OCI-LY7 (cell line): Measurements from ENCODE around the gene ROBO1. TPM values are rescaled to one million over a fixed set of nuclear protein-coding genes. Genes with fewer than 3 reads are reported as not detected.

Experiments used
- BruUV-seq: library from RNA; stranded (reverse); fragments of 400-500 nt; replicated peaks from 2 replicates; lab custom pipeline; 2021; lab: Mats Ljungman, UMichigan
- CTCF ChIA-PET: fragments of 300-600 bp; sonication (Branson Sonifier 250); formaldehyde crosslinking; loops from one replicate; lab custom pipeline; 2022; ENCODE audit warnings: antibody characterized with exemption; ENCODE audit not compliant: unreplicated experiment; lab: Charles Lee
- POLR2A ChIA-PET: fragments of 300-600 bp; sonication (Branson Sonifier 250); formaldehyde crosslinking; loops from one replicate; lab custom pipeline; 2022; ENCODE audit warnings: antibody characterized with exemption; lab: Charles Lee
- DNase-seq: peaks from one replicate; pipeline ENCODE4 v3.0.0-alpha.2; 2015; ENCODE audit warnings: low spot score
- H2AFZ ChIP-seq: fragments of 200-600 bp; sonication (generic), shearing (Covaris generic); 2 replicates; pipeline ENCODE4 v1.6.1; 2014; ENCODE audit warnings: mild to moderate bottlenecking, antibody characterized with exemption, low read length, moderate library complexity
- H3K27ac ChIP-seq: fragments of 200-600 bp; sonication (generic); 2 replicates; pipeline ENCODE4 v1.5.1; 2014; ENCODE audit warnings: mixed run types, low read depth, mild to moderate bottlenecking, moderate library complexity, low read length, inconsistent platforms; ENCODE audit not compliant: poor library complexity, severe bottlenecking
- H3K36me3 ChIP-seq: fragments of 200-600 bp; sonication (generic); 2 replicates; pipeline ENCODE4 v1.6.1; 2014; ENCODE audit warnings: mild to moderate bottlenecking, antibody characterized with exemption, low read length, moderate library complexity, mixed read lengths; ENCODE audit not compliant: insufficient read depth
- H3K4me1 ChIP-seq: fragments of 200-600 bp; sonication (generic); 2 replicates; pipeline ENCODE4 v1.5.1; 2014; ENCODE audit warnings: mild to moderate bottlenecking, low read length; ENCODE audit not compliant: insufficient read depth, poor library complexity, severe bottlenecking
- H3K4me2 ChIP-seq: fragments of 200-600 bp; sonication (generic); 2 replicates; pipeline ENCODE4 v1.6.1; 2014; ENCODE audit warnings: mild to moderate bottlenecking, low read length
- H3K4me3 ChIP-seq: fragments of 200-600 bp; sonication (generic); 2 replicates; pipeline ENCODE4 v1.5.1; 2014; ENCODE audit warnings: mild to moderate bottlenecking, low read depth, low read length; ENCODE audit not compliant: poor library complexity, severe bottlenecking
- H3K79me2 ChIP-seq: fragments of 200-600 bp; sonication (generic); 2 replicates; pipeline ENCODE4 v1.6.1; 2016; ENCODE audit warnings: low read depth, mild to moderate bottlenecking, low read length, moderate library complexity, mixed read lengths; ENCODE audit not compliant: insufficient read depth
- H3K9me2 ChIP-seq: fragments of 200-600 bp; sonication (generic); 2 replicates; pipeline ENCODE4 v1.6.1; 2016; ENCODE audit warnings: mild to moderate bottlenecking, low read length, mixed read lengths; ENCODE audit not compliant: insufficient read depth
- H3K9me3 ChIP-seq: fragments of 200-600 bp; sonication (generic); 2 replicates; pipeline ENCODE4 v1.6.1; 2014; ENCODE audit warnings: mild to moderate bottlenecking, mixed run types, low read length, mixed read lengths
- H4K20me1 ChIP-seq: fragments of 200-600 bp; sonication (generic); 2 replicates; pipeline ENCODE4 v1.6.1; 2014; ENCODE audit warnings: mild to moderate bottlenecking, antibody characterized with exemption, low read length, moderate library complexity, mixed read lengths; ENCODE audit not compliant: insufficient read depth
- EZH2phosphoT487 ChIP-seq: fragments of 200-600 bp; sonication (generic); IDR thresholded peaks from 2 replicates; pipeline ENCODE4 v1.6.1; 2018; ENCODE audit warnings: low read depth, borderline replicate concordance, mild to moderate bottlenecking, mixed run types, antibody characterized with exemption, low read length, moderate library complexity, mixed read lengths
- intact Hi-C: fragments of 100-400 bp; cut with micrococcal nuclease; formaldehyde crosslinking; loops from one replicate; pipeline ENCODE4 v1.10.0; 2022; ENCODE audit not compliant: unreplicated experiment
- total RNA-seq, 2 experiments: library from RNA; depleted of rRNA in 1 of 2; stranded (reverse); fragments of >200 nt in 1 of 2; shearing (Covaris generic) in 1 of 2; gene quantifications; 2 replicates each; pipeline ENCODE4 v1.2.3, GENCODE V29; 2014 to 2022
- TF ChIP-seq, protein P1 (sequence below): fragments of 200-600 bp; sonication (generic); conservative IDR thresholded peaks from 2 replicates; pipeline ENCODE4 v1.5.1; 2014; ENCODE audit warnings: mild to moderate bottlenecking, antibody characterized with exemption, low read length, moderate library complexity, mixed read lengths

The ROBO1 gene
- total RNA-seq, 2 experiments from 2014 or later, result not detected

DNA sequence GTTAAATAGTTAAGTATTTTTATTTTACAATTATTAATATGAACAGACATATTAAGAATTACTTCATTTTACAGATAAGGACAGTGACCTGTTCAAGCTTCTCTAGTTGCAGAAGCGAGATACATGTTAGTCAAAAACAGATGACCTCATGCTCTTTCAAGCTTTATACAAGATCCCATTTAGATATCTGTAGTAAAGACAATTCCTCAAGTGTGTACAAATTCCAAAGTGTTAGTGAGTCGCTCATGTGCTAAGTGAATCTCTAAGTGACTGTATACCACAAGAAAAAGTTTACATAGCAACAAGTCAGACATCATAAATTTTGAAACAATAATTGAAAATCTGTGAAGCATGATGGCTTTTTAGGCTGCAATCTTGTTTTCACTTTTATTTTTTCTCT is 293.8 kb downstream of the ROBO1 start:
- Histone ChIP-seq H3K9me2 (no peaks in the 10 kb centered on the region), H3K27ac (no peak overlapping the region), H3K4me1 (no peaks in the 10 kb centered on the region), H3K36me3 (no peaks in the 10 kb centered on the region), H4K20me1 (no peaks in the 10 kb centered on the region), H3K4me2 (no peak overlapping the region), H3K79me2 (no peaks in the 10 kb centered on the region), H3K4me3 (no peak overlapping the region), H3K9me3 (no peaks in the 10 kb centered on the region), H2AFZ (no peak overlapping the region)
- ChIA-PET POLR2A (no interaction called here), CTCF (no interaction called here)
- intact Hi-C loops, result no loop called here
- no peak for TF ChIP-seq EZH2phosphoT487
- DNase-seq, result no peak
- BruUV-seq, result no TSS peak

DNA sequence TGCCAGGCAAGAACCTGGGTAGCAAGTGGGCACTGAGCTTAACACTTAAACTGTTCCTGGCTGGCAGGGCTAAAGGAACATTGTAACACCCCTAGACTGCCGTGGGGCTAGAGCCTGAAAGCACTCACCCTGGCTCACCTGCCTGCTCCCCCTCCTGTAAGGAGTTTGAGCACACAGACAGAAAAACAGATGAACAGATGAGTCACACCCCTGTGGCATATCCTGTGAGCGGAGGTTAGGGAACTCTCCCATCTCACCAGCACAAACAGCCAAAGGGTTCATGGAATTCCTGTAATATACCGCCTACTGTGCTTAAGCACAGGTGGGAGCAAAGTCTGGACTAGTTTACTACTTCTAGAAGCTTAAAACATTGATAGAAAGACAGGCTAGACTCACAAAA is 300.1 kb downstream of the ROBO1 start:
- Histone ChIP-seq H2AFZ (no peak overlapping the region), H3K79me2 (no peaks in the 10 kb centered on the region), H3K9me3 (no peaks in the 10 kb centered on the region), H3K9me2 (no peaks in the 10 kb centered on the region), H3K4me2 (no peak overlapping the region), H3K4me1 (no peaks in the 10 kb centered on the region), H3K27ac (no peak overlapping the region), H3K36me3 (no peaks in the 10 kb centered on the region), H3K4me3 (no peak overlapping the region), H4K20me1 (no peaks in the 10 kb centered on the region)
- ChIA-PET CTCF (no interaction called here), POLR2A (no interaction called here)
- no TSS peak for BruUV-seq
- intact Hi-C loops, result no loop called here
- TF ChIP-seq EZH2phosphoT487, result no peak
- TF ChIP-seq, protein P1, sequence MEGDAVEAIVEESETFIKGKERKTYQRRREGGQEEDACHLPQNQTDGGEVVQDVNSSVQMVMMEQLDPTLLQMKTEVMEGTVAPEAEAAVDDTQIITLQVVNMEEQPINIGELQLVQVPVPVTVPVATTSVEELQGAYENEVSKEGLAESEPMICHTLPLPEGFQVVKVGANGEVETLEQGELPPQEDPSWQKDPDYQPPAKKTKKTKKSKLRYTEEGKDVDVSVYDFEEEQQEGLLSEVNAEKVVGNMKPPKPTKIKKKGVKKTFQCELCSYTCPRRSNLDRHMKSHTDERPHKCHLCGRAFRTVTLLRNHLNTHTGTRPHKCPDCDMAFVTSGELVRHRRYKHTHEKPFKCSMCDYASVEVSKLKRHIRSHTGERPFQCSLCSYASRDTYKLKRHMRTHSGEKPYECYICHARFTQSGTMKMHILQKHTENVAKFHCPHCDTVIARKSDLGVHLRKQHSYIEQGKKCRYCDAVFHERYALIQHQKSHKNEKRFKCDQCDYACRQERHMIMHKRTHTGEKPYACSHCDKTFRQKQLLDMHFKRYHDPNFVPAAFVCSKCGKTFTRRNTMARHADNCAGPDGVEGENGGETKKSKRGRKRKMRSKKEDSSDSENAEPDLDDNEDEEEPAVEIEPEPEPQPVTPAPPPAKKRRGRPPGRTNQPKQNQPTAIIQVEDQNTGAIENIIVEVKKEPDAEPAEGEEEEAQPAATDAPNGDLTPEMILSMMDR, result no peak
- DNase-seq, result no peak

DNA sequence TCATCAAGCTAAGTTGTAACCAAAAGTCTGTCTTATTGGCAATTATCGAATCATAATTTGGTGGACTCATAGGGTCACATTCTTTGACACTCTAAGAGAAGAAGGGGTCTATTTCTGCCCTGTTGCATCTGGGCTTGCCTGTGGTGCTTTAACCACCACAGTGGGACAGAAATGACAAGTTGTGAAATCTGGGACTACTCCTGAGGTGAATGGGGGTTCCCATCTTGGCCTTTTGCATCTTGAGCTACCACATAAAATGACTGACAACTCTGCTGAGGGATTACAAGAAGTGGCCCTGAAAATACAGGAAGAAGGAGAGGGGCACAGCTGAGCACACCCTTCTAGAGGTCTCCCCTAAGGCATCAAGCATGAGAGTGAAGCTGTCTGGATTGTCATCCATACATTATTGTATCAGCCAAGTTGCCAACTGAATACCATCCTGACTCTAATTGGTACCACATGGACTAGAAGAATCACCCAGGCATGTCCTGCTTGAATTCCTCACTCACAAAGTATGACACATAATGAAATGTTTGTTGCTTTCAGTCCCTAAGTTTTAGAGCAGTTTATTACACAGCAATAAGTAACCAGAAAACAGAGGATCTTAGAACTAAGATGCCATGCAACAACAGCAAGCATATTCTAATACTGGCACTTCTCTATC is 306.5 kb downstream of the ROBO1 start:
- Histone ChIP-seq H4K20me1 (no peaks in the 10 kb centered on the region), H3K4me3 (no peak overlapping the region), H3K4me2 (no peak overlapping the region), H3K9me2 (no peaks in the 10 kb centered on the region), H3K9me3 (no peaks in the 10 kb centered on the region), H3K27ac (no peak overlapping the region), H2AFZ (no peak overlapping the region), H3K4me1 (no peaks in the 10 kb centered on the region), H3K79me2 (no peaks in the 10 kb centered on the region), H3K36me3 (no peaks in the 10 kb centered on the region)
- ChIA-PET CTCF (no interaction called here), POLR2A (no interaction called here)
- intact Hi-C loops, result no loop called here
- no TSS peak for BruUV-seq
- TF ChIP-seq, protein P1, result no peak
- TF ChIP-seq EZH2phosphoT487, result no peak
- no peak for DNase-seq
